Measurements from ENCODE around the gene DPYSL5. TPM values are rescaled to one million over a fixed set of nuclear protein-coding genes. Genes with fewer than 3 reads are reported as not detected.

The DPYSL5 gene
- total and polyA plus RNA-seq, 10 of the 15 experiments (the other 5 are each of a cell fraction or from before 2014, with no cell fraction given), result not detected

DNA sequence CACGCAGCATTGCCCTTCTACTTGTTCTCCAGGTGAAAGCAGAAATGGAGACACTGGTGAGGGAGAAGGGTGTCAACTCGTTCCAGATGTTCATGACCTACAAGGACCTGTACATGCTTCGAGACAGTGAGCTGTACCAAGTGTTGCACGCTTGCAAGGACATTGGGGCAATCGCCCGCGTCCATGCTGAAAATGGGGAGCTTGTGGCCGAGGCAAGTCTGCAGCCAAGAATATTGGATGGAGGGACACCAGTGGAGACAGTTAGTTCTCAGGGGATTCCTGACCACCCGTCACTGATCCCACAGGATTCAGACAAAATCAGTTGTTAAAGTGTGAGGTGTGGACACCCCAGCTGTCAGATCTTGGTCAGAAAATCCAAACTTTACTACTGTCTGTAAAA, 79.3 kb downstream of the DPYSL5 start:
- TF ChIP-seq ZSCAN29 (IDR thresholded peaks at IDR 0.05), result no peak
- TF ChIP-seq BMI1 (IDR thresholded peaks at IDR 0.05; ENCODE audit: borderline replicate concordance), result no peak
- no peak for TF ChIP-seq HCFC1 (IDR thresholded peaks at IDR 0.05; ENCODE audit: low read length)
- TF ChIP-seq JUND (IDR thresholded peaks at IDR 0.05; ENCODE audit: low read depth, low read length), result no peak
- TF ChIP-seq EZH2 (IDR thresholded peaks at IDR 0.05; ENCODE audit: borderline replicate concordance, control insufficient read depth, low read depth, low read length), result no peak
- no peak for TF ChIP-seq MXI1 (IDR thresholded peaks at IDR 0.05; ENCODE audit: low read depth, low read length)
- no peak for TF ChIP-seq CBX3 (IDR thresholded peaks at IDR 0.05; ENCODE audit: borderline replicate concordance, low read depth)
- TF ChIP-seq, protein P1, sequence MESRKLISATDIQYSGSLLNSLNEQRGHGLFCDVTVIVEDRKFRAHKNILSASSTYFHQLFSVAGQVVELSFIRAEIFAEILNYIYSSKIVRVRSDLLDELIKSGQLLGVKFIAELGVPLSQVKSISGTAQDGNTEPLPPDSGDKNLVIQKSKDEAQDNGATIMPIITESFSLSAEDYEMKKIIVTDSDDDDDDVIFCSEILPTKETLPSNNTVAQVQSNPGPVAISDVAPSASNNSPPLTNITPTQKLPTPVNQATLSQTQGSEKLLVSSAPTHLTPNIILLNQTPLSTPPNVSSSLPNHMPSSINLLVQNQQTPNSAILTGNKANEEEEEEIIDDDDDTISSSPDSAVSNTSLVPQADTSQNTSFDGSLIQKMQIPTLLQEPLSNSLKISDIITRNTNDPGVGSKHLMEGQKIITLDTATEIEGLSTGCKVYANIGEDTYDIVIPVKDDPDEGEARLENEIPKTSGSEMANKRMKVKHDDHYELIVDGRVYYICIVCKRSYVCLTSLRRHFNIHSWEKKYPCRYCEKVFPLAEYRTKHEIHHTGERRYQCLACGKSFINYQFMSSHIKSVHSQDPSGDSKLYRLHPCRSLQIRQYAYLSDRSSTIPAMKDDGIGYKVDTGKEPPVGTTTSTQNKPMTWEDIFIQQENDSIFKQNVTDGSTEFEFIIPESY (IDR thresholded peaks at IDR 0.05), result no peak
- TF ChIP-seq, protein P2, sequence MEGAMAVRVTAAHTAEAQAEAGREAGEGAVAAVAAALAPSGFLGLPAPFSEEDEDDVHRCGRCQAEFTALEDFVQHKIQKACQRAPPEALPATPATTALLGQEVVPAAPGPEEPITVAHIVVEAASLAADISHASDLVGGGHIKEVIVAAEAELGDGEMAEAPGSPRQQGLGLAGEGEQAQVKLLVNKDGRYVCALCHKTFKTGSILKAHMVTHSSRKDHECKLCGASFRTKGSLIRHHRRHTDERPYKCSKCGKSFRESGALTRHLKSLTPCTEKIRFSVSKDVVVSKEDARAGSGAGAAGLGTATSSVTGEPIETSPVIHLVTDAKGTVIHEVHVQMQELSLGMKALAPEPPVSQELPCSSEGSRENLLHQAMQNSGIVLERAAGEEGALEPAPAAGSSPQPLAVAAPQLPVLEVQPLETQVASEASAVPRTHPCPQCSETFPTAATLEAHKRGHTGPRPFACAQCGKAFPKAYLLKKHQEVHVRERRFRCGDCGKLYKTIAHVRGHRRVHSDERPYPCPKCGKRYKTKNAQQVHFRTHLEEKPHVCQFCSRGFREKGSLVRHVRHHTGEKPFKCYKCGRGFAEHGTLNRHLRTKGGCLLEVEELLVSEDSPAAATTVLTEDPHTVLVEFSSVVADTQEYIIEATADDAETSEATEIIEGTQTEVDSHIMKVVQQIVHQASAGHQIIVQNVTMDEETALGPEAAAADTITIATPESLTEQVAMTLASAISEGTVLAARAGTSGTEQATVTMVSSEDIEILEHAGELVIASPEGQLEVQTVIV (IDR thresholded peaks at IDR 0.05; ENCODE audit: borderline replicate concordance, partially characterized antibody), result no peak
- TF ChIP-seq BCL11A (IDR thresholded peaks at IDR 0.05; ENCODE audit: low read depth, low read length), result no peak
- TF ChIP-seq SMC3 (IDR thresholded peaks at IDR 0.05; ENCODE audit: borderline replicate concordance, low read length), result no peak
- TF ChIP-seq, protein P3, sequence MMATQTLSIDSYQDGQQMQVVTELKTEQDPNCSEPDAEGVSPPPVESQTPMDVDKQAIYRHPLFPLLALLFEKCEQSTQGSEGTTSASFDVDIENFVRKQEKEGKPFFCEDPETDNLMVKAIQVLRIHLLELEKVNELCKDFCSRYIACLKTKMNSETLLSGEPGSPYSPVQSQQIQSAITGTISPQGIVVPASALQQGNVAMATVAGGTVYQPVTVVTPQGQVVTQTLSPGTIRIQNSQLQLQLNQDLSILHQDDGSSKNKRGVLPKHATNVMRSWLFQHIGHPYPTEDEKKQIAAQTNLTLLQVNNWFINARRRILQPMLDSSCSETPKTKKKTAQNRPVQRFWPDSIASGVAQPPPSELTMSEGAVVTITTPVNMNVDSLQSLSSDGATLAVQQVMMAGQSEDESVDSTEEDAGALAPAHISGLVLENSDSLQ (IDR thresholded peaks at IDR 0.05), result no peak
- TF ChIP-seq HDAC6 (IDR thresholded peaks at IDR 0.05; ENCODE audit: unreplicated experiment), result no peak
- no peak for TF ChIP-seq SREBF1 (IDR thresholded peaks at IDR 0.05; ENCODE audit: low read length)
- H4K20me1 ChIP-seq (ENCODE audit: control insufficient read depth, insufficient read depth), result no peaks in the 10 kb centered on the region
- no peak overlapping the region for H3K4me2 ChIP-seq (ENCODE audit: control insufficient read depth, insufficient read depth)
- no peak overlapping the region for H3K9ac ChIP-seq (ENCODE audit: control insufficient read depth, insufficient read depth, low read length)
- H3K4me1 ChIP-seq (ENCODE audit: control insufficient read depth, insufficient read depth, low read length), result no peaks in the 10 kb centered on the region
- ChIA-PET RAD21 (ENCODE audit: unreplicated experiment) (interaction anchor here (1.9 kb wide), 1 partner anchor 81 kb away, joined by 5 read pairs; no protein-coding TSS in a partner anchor), SMC1A (ENCODE audit: uncharacterized antibody, unreplicated experiment) (interaction anchor here (1.4 kb wide), 1 partner anchor 81 kb away, joined by 4 read pairs; no protein-coding TSS in a partner anchor), CTCF (interaction anchor here (0.7 to 2.1 kb wide), 4 partner anchors 14 to 85 kb away, joined by 3 to 11 read pairs (median 4); no protein-coding TSS in a partner anchor), POLR2A (no interaction called here)
- H3K79me2 ChIP-seq (ENCODE audit: control insufficient read depth, insufficient read depth, low read length), result no peaks in the 10 kb centered on the region
- WGBS (ENCODE audit: insufficient coverage, insufficient replicate concordance, low lambda C conversion rate, missing lambda C conversion rate), result 44% methylated on average over 9 of the region's 9 CpGs
- DNase-seq (ENCODE audit: low read depth, low spot score), result no peak
- no peak overlapping the region for H2AFZ ChIP-seq (ENCODE audit: control insufficient read depth, low read depth, low read length)
- intact Hi-C loops (cut with micrococcal nuclease; ENCODE audit: unreplicated experiment), result no loop called here
- ATAC-seq, result no peak
- FAIRE-seq, result no peak
- no peaks in the 10 kb centered on the region for H3K9me3 ChIP-seq (replicated peaks; ENCODE audit: control insufficient read depth, insufficient read depth, low read length)
- H3K27ac ChIP-seq (ENCODE audit: control insufficient read depth, insufficient read depth), result no peak overlapping the region
- H3K4me3 ChIP-seq, result no peak overlapping the region
- BruUV-seq (replicated peaks), result no TSS peak
- in situ Hi-C loops (cut with MboI), result no loop called here
- peaks cover 0 to 1% of the 10 kb centered on the region in 2 experiments; a peak in 1 of 4 replicates for H3K27me3 ChIP-seq (replicated peaks in 1 of 2; ENCODE audit: control insufficient read depth in 2 of 2, insufficient read depth in 2 of 2, low read length in 1 of 2)
- H3K36me3 ChIP-seq (ENCODE audit: control insufficient read depth in 2 of 2, insufficient read depth in 2 of 2, low read length in 1 of 2), result no peaks in the 10 kb centered on the region

All from GM12878 (cell line).